Right lobe of liver (tissue), 6 donors: Measurements from ENCODE around the gene TENM4. TPM values are rescaled to one million over a fixed set of nuclear protein-coding genes. Genes with fewer than 3 reads are reported as not detected.

ENCODE experiments used
- ATAC-seq, 4 donors: fragments of 200-7000 bp; cut with Tn5 transposase; one replicate each; pipeline ENCODE4 v1.9.1; 2020; ENCODE audit warnings: mild to moderate bottlenecking in 4 of 4, moderate library complexity in 4 of 4
- DNase-seq, 3 donors: peaks; one replicate each; pipeline ENCODE4 v3.0.0-alpha.2; 2020
- H3K27ac ChIP-seq, 3 donors: fragments of 200-600 bp; one replicate each; pipeline ENCODE4 v1.8.0; 2022
- H3K27me3 ChIP-seq, 2 donors: fragments of 200-600 bp; one replicate each; pipeline ENCODE4 v1.8.0; 2022
- H3K36me3 ChIP-seq, 4 donors: fragments of 200-600 bp; sonication (generic) in 1 of 4; one replicate each; pipeline versions ENCODE4 v1.5.1 to v1.8.0; 2017 to 2022; ENCODE audit warnings: control low read depth in 1 of 4
- H3K4me1 ChIP-seq, 4 donors: fragments of 200-600 bp; sonication (generic) in 1 of 4; one replicate each; pipeline versions ENCODE4 v1.5.1 to v1.8.0; 2017 to 2022; ENCODE audit warnings: control low read depth in 1 of 4
- H3K4me3 ChIP-seq, 3 donors: fragments of 200-600 bp; one replicate each; pipeline ENCODE4 v1.8.0; 2022
- H3K9me3 ChIP-seq, 4 donors: fragments of 200-600 bp; sonication (generic) in 1 of 4; one replicate each; pipeline versions ENCODE4 v1.5.1 to v1.8.0; 2017 to 2022; ENCODE audit warnings: control low read depth in 1 of 4
- POLR2A ChIP-seq: fragments of 450-650 bp; IDR thresholded peaks from one replicate; pipeline ENCODE4 v1.6.1; 2017; ENCODE audit warnings: antibody characterized with exemption, mild to moderate bottlenecking
- WGBS: methylation state at CpG from one replicate; pipeline ENCODE4 v1.1.6; 2018; ENCODE audit warnings: low coverage, low lambda C conversion rate; ENCODE audit not compliant: insufficient coverage; ENCODE audit errors: missing lambda C conversion rate; 5-methylcytosine and 5-hydroxymethylcytosine counted together
- intact Hi-C, 2 donors: fragments of 100-400 bp; cut with DNase I; formaldehyde crosslinking; loops; one replicate each; pipeline versions ENCODE4 v1.11.2 to v1.14.1; 2022
- total RNA-seq, 6 experiments: library from RNA; depleted of rRNA in 2 of 6; stranded (reverse); fragments of >200 nt in 2 of 6; fragmentation: NEBNext Ultra II Directional in 3 of 6; extraction: Animal tissue kit (Norgen Biotek cat#: 25700) in 3 of 6; gene quantifications; one replicate each; pipeline versions ENCODE4 v1.1.0 to v1.2.4, GENCODE V29; 2016 to 2023
- TF ChIP-seq, protein P1 (sequence below), 4 donors: fragments of 200-600 bp in 3 of 4; fragments of 450-650 bp in 1 of 4; IDR thresholded peaks; one replicate each; pipeline versions ENCODE4 v1.5.1 to v1.8.0; 2016 to 2022; ENCODE audit warnings: antibody characterized with exemption in 4 of 4, mild to moderate bottlenecking in 2 of 4
- donor health status: DM: no; HTN: yes; CAD: no.
- donor health status: DM: no; HTN: no; CAD: no.
- donor health status: DM: no; HTN: no; CAD: no.
- donor health status: DM: no; HTN: yes; CAD: no.
- donor health status: DM: no; HTN: yes; CAD: no.

Gene TENM4
- total RNA-seq, 6 experiments from 2014 or later = 0.04 to 0.58 (median 0.14) TPM; not detected in 2

DNA sequence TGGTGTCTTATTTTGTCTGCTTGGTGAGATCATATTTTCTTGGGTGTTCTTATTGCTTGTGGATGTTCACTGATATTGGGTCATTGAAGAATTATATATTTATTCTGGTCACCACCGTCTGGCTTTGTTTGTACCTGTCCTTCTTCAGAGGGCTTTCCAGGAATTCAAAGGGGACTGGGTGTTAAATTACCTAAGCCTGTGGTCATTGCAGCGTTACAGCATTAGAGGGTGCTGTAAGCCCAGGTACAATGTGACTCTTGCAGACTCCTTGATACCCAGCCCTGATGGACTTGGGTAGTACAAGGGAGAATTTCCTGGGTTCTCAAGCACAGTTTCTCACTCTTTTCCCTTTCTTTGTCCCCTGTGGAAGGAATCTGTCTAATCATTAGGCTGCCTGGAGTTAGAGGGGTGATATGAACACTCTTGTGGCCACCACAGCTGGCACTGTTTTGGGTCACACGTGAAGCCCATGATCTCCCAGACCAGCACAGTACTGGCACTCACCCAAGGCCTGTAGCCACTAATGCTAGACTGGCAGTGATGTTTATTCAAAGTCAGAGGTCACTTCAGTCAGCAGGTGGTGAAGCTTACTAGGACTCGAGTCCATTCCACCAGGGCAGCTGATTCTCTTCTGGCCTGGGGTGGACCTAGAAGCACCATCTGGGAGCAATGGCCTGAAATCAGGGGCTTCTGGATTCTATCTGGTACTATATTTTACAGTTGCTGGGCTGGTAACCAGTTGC lies 810.1 kb downstream of the TENM4 start:
- WGBS = 30% methylated on average over 4 of the region's 4 CpGs
- intact Hi-C loops = no loop called here
- Histone ChIP-seq H3K4me1 (no peaks in the 10 kb centered on the region), H3K9me3 (peaks cover 0 to 5% (median 0%) of the 10 kb centered on the region in 4 donors), H3K36me3 (no peaks in the 10 kb centered on the region), H3K27me3 (no peaks in the 10 kb centered on the region), H3K27ac (no peak overlapping the region), H3K4me3 (no peak overlapping the region)
- DNase-seq = peak in 2 of 3 donors; percentile 49 to 51
- TF ChIP-seq, protein P1, sequence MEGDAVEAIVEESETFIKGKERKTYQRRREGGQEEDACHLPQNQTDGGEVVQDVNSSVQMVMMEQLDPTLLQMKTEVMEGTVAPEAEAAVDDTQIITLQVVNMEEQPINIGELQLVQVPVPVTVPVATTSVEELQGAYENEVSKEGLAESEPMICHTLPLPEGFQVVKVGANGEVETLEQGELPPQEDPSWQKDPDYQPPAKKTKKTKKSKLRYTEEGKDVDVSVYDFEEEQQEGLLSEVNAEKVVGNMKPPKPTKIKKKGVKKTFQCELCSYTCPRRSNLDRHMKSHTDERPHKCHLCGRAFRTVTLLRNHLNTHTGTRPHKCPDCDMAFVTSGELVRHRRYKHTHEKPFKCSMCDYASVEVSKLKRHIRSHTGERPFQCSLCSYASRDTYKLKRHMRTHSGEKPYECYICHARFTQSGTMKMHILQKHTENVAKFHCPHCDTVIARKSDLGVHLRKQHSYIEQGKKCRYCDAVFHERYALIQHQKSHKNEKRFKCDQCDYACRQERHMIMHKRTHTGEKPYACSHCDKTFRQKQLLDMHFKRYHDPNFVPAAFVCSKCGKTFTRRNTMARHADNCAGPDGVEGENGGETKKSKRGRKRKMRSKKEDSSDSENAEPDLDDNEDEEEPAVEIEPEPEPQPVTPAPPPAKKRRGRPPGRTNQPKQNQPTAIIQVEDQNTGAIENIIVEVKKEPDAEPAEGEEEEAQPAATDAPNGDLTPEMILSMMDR (IDR thresholded peaks at IDR 0.05) = peak in 1 of 4 donors; percentile 15
- TF ChIP-seq POLR2A = no peak
- peak; percentile 68 to 79 (median 74) for ATAC-seq

GRCh38 chr11:78630155-78630554 lies 810.7 kb downstream of the TENM4 start:
- Histone ChIP-seq H3K4me3 (no peak overlapping the region), H3K4me1 (no peaks in the 10 kb centered on the region), H3K27ac (no peak overlapping the region), H3K9me3 (peaks cover 0 to 5% (median 0%) of the 10 kb centered on the region in 4 donors), H3K36me3 (no peaks in the 10 kb centered on the region), H3K27me3 (no peaks in the 10 kb centered on the region)
- TF ChIP-seq, protein P1 (IDR thresholded peaks at IDR 0.05) = no peak
- TF ChIP-seq POLR2A = no peak
- DNase-seq (no peak), ATAC-seq (no peak)
- intact Hi-C loops = no loop called here
- 76% methylated on average over 3 of the region's 3 CpGs for WGBS

- intact Hi-C loops = no loop called here
- ATAC-seq (no peak), DNase-seq (no peak)
- TF ChIP-seq POLR2A = no peak
- TF ChIP-seq, protein P1 (IDR thresholded peaks at IDR 0.05) = no peak
- Histone ChIP-seq H3K4me3 (no peak overlapping the region), H3K27me3 (no peaks in the 10 kb centered on the region), H3K36me3 (no peaks in the 10 kb centered on the region), H3K27ac (no peak overlapping the region), H3K9me3 (no peaks in the 10 kb centered on the region), H3K4me1 (no peaks in the 10 kb centered on the region)
- WGBS = 59% methylated on average over 2 of the region's 5 CpGs
Observed at GRCh38 chr11:78622666-78623065, 818.2 kb downstream of the TENM4 start.

DNA sequence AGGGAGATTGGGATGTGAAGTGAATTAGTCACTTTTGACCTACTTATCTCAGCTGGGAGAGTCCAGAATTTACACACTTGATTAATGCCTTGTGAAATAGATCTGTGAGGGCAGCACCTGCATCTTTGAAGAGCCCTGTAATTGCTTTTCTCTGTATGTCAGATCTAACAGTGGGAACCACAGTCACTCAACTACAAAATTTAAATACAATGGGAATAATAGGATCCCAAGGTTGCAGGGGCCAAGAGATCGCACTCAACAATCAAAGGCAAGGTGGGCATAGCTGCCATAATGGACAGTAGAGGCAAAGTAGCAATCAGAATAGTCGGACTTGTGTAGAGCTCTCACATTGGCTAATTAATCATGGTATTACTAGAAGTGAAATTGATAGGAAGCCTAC lies 820.7 kb downstream of the TENM4 start:
- Histone ChIP-seq H3K36me3 (no peaks in the 10 kb centered on the region), H3K27me3 (no peaks in the 10 kb centered on the region), H3K4me1 (no peaks in the 10 kb centered on the region), H3K27ac (no peak overlapping the region), H3K9me3 (no peaks in the 10 kb centered on the region), H3K4me3 (no peak overlapping the region)
- no peak for ATAC-seq
- intact Hi-C loops = no loop called here
- no peak for DNase-seq
- WGBS = 86% methylated on average over 2 of the region's 2 CpGs
- TF ChIP-seq, protein P1 (IDR thresholded peaks at IDR 0.05) = no peak
- TF ChIP-seq POLR2A = no peak
